ENCODE data around the gene ZNF350.

DNA sequence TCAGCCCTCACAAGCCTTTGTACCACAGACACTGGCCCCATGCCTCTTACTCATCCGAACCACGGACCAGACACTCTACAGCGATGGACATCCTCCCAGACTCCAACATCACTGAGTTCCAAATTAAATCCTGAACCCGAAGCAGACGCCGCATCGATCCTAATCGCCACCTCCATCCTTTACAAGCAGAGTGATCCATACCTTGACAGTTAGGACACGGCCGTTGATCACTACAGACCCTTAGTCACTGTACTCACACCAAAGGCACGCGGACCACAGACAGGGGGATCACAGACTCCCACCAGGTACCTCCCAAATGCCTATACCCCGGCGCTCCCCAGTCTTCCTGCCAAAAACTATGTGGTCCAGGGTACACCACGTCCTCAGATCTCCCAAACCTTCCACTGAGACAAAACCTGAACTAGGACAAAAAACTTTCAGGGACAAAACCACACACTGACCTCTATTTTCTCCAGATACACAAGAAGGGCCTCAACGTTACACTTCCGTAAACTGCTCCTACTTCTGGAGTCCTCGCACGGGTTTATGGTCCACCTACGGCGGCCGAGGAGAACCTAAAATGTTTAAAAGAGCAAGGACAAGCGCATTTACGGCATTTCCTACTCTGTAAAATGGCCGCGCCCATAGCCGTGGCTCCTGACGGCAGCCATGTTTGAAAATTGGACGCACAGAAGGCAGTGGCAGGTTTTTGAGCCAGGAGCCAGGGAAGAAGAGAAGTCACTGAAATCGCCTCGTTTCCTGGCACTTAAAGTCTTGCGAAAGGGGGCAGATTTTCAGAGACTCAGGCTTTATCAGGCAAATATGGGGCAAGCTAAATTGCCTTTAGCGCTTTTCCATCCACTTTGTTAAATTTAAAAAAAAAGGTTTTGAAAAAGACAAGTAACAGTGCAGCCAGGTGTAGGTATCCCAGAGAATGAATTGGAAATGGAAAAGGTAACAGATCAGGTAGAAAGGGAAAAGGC, at the start of gene ZNF350:
- TF ChIP-seq POLR2A (IDR thresholded peaks at IDR 0.05): no peak
- TF ChIP-seq, protein P1, sequence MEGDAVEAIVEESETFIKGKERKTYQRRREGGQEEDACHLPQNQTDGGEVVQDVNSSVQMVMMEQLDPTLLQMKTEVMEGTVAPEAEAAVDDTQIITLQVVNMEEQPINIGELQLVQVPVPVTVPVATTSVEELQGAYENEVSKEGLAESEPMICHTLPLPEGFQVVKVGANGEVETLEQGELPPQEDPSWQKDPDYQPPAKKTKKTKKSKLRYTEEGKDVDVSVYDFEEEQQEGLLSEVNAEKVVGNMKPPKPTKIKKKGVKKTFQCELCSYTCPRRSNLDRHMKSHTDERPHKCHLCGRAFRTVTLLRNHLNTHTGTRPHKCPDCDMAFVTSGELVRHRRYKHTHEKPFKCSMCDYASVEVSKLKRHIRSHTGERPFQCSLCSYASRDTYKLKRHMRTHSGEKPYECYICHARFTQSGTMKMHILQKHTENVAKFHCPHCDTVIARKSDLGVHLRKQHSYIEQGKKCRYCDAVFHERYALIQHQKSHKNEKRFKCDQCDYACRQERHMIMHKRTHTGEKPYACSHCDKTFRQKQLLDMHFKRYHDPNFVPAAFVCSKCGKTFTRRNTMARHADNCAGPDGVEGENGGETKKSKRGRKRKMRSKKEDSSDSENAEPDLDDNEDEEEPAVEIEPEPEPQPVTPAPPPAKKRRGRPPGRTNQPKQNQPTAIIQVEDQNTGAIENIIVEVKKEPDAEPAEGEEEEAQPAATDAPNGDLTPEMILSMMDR (IDR thresholded peaks at IDR 0.05): no peak
- TF ChIP-seq POLR2AphosphoS5 (IDR thresholded peaks at IDR 0.05): peak; percentile 57 to 93 (median 83)

Data from breast epithelium (tissue), 3 donors.